Hepatic stellate cell (primary cell): ENCODE measurements around the gene NPR2.

Experiments used
- DNase-seq: peaks from one replicate; pipeline ENCODE4 v3.0.0; 2011; ENCODE audit warnings: low spot score

NPR2 gene

GRCh38 chr9:35763803-35764202 is 27.6 kb upstream of the NPR2 start:
- DNase-seq, result no peak

- no peak for DNase-seq
These were observed 24.4 kb upstream of the NPR2 start for GRCh38 chr9:35766997-35767396.

DNA sequence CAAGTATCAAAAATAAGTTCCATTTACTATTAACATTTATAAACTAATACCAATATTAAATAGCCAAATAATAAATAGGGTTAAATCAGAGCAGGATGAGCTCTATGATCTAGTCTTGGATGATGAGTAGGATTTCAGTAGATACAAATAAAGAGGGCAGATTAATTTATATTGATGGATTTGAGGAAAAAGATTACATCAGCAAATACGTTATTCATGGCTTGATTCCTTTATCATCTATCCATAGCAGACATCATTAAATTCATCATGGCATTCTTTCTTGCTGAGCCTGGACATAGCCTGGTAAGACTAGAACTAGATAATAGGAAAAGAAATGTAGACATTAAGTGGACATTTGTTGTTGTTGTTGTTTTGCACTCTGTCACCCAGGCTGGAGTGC is 23.9 kb upstream of the NPR2 start:
- DNase-seq, result no peak

DNA sequence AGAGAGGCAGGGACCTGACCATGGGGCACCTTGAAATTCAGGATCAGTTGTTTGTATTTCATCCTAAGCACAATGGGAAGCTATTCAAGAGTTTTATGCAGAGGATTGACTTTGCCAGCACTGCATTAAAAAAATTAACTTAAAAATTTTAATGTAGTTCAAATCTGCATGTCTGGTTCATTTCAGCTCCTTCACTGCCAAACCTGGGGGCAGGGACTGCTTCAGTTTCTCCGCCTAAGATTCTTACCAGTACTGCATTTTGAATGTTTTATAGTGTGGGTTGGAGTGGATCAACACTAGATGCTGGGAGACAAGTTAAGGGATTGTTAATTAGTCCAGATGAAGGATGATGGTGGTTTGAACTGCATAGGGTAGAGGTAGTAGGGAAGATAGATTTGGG is 21.6 kb upstream of the NPR2 start:
- no peak for DNase-seq

DNA sequence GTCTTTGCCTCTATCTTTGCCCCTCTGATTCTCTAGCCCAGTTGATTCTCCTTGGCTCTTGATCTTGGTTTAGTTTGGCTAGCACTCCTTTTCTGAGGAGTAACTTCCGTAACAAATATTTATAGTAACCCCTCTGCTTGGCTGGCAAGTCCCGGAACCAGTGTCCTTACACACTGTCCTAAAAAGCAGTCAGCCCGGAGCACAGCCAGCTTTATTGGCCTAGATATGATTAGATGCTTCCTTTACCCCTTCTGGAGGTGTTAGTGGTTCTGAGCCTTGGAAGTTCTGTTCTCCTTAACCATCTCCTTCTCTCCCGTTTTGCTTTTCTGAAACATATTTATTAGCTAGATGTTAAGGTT is 20.3 kb upstream of the NPR2 start:
- no peak for DNase-seq

GRCh38 chr9:35771534-35771933 is 19.9 kb upstream of the NPR2 start:
- DNase-seq, result no peak

- DNase-seq, result no peak
These were observed 19.4 kb upstream of the NPR2 start for GRCh38 chr9:35771943-35772342.

- DNase-seq, result no peak
These were observed 16.3 kb upstream of the NPR2 start for GRCh38 chr9:35774907-35775635.

DNA sequence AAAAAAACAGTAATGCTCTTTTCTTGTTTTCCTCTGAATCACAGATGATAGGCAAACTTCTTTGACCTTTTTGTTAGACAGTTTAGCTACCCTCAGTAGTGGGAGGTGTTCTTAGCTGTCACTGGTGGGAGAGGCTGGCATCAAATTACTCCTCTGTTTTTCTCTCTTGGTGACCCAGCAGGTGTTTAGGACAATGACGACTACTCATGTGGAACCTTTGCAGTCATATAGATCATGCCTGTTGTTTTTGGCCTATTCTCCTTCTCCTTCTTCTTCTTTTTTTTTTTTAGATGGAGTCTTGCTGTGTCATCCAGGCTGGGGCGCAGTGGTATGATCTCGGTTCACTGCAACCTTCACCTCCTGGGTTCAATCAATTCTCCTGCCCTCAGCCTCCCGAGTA is 15.4 kb upstream of the NPR2 start:
- no peak for DNase-seq

- DNase-seq, result no peak
These were observed 12.9 kb upstream of the NPR2 start for GRCh38 chr9:35778496-35778895.

DNA sequence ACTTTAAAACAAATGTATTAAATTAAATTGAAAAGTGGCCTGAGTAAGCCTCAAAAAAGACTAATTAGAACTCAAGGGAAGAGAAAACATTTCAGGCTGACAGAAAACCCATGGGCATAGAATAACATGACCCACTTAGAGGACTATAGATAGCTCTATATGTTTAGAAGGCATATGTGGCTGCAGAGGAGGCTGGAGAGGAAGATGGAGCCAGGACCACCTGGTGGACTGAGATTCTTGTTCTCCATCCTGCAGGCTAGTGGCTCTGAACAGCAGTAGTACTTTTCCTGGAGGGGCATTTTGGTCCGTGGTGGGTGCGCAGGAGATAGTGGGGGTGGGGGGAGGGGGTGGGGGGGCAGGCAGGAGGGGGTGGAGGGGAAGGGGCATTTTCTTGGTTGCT is 10.3 kb upstream of the NPR2 start:
- no peak for DNase-seq

GRCh38 chr9:35783418-35783817 is 8.0 kb upstream of the NPR2 start:
- DNase-seq, result no peak

DNA sequence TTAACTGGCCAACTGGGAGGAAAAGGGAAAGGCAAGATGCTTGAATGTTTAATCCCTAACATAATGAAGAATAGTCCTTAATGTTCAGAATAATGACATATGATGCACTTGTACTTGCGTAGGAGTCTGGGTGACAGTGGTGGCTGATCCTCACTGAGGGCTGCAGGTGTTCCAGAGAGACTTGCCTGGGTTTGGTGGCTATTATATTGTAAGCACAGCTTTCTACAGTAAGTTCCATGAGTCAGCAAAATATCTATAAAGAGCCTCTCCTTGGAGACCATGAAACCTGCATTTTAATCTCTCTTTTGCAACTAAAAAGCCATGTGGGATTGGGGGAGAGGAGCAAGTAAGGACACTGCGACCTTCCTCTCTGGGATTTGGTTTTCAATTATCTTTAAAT is 1.9 kb upstream of the NPR2 start:
- DNase-seq, result no peak

DNA sequence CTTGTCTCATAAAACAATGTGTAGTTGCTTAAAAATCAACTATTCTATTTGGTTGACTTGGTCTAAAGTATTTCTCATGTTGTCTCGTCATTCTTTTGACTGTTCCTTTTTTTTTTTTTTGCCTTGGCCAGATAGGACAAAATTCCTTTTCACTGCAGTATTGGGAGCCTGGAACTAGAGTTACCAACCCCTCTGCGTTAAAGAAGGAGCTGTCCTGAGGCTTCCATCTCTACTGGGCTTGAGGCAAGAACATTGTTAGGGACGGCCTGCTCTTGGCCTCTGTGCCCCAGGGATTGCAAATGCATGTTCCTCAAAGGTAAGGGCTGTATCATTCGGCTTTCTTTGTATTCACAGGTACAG is 1.4 kb upstream of the NPR2 start:
- DNase-seq, result no peak

DNA sequence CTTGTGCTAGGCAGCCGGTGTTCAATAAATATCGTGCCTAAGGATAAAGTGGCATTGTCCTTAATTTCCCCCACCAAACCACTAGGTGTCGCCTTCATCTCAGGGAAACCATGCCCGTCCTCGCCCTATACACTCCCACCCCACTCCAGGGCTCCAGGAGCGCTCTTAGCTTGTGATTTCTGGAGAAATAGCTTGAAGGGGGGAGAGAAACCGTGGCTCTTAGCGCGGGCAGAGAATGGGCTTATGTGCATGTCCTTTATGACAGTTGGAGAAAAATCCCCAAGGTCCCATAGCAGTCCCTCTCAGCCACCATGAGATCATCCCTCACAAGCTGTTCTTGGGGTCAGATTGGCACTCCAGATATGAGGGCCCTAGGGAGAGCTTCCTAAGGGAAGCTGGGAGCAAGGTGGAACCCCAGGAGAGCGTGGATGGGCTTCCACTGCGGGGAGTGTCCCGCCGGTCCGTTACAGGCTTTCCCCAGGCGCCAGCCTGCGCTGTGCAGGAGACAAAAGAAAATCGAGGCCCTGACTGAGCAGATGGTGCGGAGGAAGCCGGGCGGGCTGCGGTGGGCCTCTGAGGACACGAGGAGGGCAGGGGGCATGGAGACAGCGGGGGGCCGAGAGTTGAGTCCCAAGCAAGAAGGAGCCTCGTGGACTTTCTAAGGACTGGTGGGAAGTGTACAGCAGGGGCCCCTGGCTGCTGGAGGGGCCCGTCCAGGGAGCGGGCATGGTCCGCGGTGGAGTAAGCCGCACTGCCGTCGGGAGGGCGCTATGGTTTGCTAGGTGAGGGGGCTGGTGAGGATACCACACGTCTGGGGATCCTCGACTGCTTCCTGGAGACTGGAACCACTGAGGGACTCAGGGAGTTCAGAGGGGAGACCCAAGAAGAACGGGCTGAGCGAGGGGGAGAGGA is 750 bp upstream of the NPR2 start:
- DNase-seq, result peak; percentile 91

- no peak for DNase-seq
These were observed 828 bp downstream of the NPR2 start for GRCh38 chr9:35792024-35792813.

GRCh38 chr9:35792826-35793225 is 1.4 kb downstream of the NPR2 start:
- DNase-seq, result no peak

DNA sequence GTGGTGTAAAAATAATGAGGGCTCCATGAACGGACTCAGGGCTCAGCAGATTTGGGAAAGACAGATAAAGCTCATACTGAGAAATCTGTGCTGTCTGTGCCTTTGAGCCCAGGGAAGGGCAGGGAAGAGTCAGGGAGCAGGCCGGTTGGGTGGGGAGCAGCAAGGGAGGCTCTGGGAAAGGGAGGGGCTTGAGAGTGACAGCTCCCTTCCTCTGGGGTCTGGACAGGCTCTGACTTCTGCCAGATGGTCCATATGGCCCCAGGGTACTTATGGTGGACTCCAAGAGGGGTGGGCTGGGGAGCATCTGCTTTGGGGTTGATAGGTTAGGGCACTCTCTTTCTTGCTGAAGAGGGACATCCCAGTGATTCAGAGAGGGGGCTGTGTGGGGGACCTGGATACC is 2.1 kb downstream of the NPR2 start:
- no peak for DNase-seq

DNA sequence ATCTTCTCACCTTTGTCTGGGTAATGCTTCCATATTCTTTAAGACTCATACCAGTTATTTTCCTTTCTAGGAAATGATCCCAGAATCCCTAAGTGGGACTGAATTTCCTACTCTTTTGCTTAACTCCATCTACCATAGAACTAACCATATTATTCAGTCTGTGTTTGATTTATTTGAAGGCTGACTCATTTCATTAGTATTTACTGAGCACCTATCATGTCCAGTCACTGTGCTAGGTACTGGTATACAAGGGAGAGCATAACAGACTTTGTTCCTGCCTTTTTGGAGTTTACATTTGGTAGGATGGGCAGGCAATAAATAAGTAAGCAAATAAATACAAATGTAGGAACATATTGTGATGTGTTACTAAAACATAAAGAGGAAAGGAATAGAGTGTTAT is 4.3 kb downstream of the NPR2 start:
- DNase-seq, result no peak

GRCh38 chr9:35797311-35798109 is 6.1 kb downstream of the NPR2 start:
- no peak for DNase-seq

DNA sequence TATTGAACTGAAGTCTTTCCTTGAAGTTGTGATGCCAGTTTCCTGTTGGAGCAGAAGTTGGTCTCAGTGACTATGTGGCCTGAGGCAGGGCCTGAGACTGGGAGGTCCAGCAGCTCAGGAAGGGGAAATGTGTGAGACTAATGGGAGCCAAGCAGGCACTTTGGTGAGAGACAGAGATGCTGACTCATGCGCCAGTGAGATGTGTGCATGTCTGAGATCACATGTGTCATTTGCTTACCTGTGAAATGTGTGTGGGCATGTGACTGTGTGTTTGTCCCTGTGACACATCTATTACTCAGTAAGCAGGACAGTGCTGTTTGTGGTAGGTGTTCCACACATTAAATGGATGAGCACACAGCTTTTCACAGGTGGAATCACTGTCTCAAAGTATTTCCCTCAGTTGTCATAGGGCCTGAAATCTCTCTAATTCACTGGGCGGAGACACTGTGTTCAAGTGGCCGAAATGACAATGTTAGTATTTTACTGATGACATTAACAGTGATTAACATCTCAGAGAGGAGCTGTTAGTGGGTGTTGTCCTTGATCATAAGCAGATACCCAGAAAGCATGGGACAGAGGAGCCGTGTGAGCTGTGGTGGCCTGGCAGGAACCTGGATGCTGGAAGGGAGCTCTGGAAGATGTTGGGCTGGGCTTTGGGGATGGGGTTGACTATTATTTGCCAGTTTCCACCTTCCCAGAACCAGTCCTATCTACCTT is 7.4 kb downstream of the NPR2 start:
- peak; percentile 19 for DNase-seq
